GM18502 (cell line): Measurements from ENCODE around the gene SEPTIN3.

Experiments used
- ATAC-seq: cut with Tn5 transposase; IDR thresholded peaks from one replicate; pipeline ENCODE4 v1.9.1; 2021; ENCODE audit warnings: mild to moderate bottlenecking; ENCODE audit not compliant: unreplicated experiment, poor library complexity

Gene SEPTIN3

DNA sequence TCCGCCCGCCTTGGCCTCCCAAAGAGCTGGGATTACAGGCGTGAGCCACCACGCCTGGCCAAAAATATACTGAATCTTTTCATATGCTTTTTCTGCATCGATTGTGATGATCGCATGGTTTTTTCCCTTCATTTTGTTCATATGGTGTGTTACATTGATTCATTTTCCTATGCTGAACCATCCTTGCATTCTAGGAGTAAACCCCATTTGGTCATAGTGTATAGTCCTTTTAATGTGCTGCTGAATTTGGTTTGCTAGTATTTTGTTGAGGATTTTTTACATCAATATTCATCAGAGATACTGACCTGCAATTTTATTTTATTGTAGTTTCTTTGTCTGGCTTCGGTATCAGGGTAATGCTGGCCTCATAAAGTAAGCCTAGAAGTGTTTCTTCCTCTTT lies 41.5 kb downstream of the SEPTIN3 start:
- ATAC-seq: no peak

DNA sequence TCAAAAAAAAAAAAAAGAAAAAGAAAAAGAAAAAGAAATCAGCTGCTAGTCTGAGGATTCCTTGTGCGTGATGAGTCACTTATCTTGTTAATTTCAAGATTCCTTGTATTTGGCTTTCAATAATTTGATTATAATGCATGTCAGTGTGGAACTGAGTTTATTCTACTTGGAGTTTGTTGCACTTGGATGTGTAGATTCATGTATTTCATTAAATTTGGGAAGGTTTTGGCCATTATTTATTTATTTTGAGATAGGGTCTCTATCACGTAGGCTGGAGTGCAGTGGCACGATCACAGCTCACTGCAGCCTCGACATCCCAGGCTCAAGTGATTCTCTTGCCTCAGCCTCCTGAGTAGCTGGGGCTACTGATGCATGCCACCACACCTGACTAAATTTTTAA lies 44.1 kb downstream of the SEPTIN3 start:
- ATAC-seq: no peak

DNA sequence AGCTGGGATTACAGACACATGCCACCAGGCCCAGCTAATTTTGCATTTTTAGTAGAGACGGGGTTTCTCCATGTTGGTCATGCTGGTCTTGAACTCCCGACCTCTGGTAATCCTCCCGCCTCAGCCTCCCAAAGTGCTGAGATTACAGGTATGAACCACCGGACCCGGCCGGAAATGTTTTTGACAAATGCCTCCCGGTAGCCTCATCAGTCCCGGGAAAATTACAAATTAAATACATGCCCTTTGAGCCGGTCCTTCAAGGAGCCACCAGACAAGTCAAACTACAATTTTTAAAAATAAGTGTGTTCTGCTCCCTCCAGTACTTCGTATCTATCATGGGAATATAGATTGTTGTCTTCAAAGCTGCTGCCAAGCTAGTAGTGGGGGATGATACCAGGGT lies 46.9 kb downstream of the SEPTIN3 start:
- ATAC-seq: no peak

DNA sequence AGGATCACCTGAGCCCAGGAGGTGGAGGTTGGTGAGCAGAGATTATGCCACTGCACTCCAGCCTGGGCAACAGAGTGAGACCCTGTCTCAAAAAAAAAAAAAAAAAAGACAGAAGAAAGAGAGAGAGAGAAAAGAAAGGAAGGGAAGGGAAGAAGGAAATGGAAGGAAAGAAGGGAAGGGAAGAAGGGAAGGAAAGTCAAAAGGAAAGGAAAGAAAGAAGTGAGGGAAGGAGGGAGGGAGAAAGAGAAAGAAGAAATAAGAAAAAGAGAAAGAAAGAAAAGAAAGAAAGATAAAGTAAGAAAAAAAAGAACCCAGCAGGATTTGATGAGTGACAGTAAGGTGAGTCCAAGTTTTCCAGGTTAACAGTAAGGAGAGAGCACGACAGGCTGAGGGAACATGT lies 49.0 kb downstream of the SEPTIN3 start:
- no peak for ATAC-seq
